VCaP (cell line): ENCODE data around the gene ELSPBP1.
A peak's percentile ranks its signal among the peaks of the same experiment; 100 is the strongest.

ENCODE experiments used
- H3K27ac ChIP-seq: fragments of 450-650 bp; 2 replicates; pipeline ENCODE4 v1.5.1; 2017
- TF ChIP-seq, protein P1 (sequence below): fragments of 450-650 bp; conservative IDR thresholded peaks from 2 replicates; pipeline ENCODE4 v1.5.1; 2017; ENCODE audit warnings: mild to moderate bottlenecking, moderate library complexity

Gene ELSPBP1

DNA sequence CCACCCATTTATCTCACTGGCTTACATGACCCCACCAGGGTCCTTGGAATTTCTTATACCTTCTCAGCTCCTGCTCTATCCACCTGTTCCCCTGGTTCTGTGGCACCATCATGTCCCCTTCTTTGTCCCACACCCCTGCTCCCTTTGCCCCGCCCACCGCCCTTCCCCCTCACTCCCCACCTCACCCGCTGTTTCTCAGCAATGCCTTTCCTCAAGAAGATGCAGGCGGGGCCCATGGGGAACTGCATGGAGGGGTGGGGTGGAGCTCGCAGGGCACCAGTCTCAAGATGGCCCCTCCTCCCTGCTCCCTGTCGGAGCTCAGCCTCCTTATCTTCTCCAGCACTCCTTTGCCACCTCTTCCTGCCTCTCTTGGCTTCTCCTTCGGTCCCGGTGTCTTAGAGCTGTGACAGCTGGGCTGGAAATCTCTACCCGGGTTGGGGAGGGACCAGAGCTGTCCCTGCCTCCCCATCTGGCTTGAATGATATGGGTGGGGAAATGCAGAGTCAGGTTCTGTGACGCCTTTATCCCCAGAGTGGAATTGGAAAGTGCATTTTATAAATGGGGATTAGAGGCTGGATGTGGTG, 49.3 kb downstream of the ELSPBP1 start, which contains the start of gene CABP5:
TSS of gene CABP5 (minus strand) at position 405 of the 584 bp plus-strand sequence. CDS start at position 248, 157 bp downstream.
- H3K27ac ChIP-seq: no peak within 1 kb of the TSS
- TF ChIP-seq, protein P1, sequence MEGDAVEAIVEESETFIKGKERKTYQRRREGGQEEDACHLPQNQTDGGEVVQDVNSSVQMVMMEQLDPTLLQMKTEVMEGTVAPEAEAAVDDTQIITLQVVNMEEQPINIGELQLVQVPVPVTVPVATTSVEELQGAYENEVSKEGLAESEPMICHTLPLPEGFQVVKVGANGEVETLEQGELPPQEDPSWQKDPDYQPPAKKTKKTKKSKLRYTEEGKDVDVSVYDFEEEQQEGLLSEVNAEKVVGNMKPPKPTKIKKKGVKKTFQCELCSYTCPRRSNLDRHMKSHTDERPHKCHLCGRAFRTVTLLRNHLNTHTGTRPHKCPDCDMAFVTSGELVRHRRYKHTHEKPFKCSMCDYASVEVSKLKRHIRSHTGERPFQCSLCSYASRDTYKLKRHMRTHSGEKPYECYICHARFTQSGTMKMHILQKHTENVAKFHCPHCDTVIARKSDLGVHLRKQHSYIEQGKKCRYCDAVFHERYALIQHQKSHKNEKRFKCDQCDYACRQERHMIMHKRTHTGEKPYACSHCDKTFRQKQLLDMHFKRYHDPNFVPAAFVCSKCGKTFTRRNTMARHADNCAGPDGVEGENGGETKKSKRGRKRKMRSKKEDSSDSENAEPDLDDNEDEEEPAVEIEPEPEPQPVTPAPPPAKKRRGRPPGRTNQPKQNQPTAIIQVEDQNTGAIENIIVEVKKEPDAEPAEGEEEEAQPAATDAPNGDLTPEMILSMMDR: no peak

DNA sequence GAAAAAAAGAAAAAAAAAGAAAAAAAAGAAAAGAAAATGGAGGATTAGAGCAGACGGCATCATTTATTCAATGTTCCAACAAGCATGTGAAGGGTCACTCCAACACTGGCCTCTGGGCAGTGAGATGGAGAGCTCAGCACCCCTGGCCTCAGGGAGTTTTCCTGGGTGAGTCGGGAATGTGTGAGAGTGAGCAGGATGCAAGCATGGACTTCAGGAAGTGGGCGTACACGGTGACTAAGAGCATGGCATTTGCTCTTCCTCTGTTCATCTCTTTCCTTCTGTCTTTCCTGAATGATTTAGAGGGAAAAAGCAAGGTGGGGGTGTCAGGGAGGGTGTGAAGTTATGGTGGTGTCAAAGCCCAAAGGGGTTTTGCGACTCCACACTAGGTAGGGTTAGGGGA, 50.1 kb downstream of the ELSPBP1 start:
- H3K27ac ChIP-seq: no peak overlapping the region
- TF ChIP-seq, protein P1: no peak

DNA sequence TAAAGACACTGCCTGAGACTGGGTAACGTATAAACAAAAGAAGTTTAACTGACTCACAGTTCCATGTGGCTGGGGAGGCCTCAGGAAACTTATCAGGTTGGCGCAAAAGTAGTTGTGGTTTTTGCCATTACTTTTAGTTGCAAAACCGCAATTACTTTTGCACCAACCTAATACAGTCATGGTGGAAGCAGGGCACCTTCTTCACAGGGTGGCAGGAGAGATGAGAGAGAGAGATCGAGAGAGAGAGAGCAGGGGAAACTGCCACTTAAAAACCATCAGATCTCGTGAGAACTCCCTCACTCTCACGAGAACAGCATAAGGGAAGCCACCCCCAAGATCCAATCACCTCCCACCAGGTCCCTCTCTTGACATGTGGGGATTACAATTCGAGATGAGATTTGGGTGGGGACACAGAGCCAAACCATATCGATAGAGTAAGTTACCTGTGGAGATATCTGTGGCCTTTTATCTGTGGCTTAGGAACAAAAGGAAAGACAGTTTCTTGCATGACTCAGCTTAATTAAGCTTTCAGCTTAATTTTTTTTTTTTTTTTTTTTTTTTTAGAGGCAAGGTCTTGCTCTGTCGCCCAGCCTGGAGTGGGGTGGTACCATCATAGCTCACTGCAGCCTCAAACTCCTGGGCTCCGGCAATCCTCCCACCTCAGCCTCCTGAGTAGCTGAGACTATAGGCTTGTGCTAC, 57.1 kb downstream of the ELSPBP1 start:
- no peak overlapping the region for H3K27ac ChIP-seq
- TF ChIP-seq, protein P1: no peak

DNA sequence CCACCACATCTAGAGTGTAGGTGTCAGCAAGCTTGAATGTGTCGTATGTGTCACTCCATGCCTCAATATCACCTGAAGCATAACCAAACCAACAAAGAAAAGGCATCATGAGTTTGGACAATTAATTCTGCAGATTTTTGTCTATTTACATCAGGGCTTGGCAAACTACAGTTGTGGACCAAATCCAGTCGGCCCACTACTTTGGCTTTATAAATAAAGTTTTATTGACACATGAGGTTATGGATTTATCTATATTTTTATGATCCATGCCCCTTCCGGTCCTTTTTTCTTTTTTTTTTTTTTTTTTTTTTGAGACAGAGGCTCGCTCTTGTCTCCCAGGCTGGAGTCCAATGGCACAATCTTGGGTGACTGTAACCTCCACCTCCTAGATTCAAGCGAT, 58.6 kb downstream of the ELSPBP1 start:
- no peak overlapping the region for H3K27ac ChIP-seq
- TF ChIP-seq, protein P1: no peak

DNA sequence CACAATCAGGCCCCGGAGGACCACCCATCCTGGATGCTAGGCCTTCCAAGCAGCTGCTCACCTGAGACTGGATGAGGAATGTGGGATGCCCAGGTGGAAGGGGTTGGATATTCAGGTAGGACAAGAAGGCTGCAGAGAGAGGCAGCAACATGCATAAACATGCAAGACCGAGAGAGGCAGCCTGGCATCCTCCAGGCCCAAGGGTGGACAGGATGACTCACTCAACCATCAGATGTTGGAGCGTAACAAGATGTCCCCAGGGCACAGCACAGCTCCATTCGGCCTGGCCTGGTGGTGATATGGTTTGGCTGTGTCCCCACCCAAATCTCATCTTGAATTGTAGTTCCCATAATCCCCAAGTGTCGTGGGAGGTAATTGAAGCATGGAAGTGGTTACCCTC, 59.4 kb downstream of the ELSPBP1 start:
- TF ChIP-seq, protein P1: no peak
- no peak overlapping the region for H3K27ac ChIP-seq

DNA sequence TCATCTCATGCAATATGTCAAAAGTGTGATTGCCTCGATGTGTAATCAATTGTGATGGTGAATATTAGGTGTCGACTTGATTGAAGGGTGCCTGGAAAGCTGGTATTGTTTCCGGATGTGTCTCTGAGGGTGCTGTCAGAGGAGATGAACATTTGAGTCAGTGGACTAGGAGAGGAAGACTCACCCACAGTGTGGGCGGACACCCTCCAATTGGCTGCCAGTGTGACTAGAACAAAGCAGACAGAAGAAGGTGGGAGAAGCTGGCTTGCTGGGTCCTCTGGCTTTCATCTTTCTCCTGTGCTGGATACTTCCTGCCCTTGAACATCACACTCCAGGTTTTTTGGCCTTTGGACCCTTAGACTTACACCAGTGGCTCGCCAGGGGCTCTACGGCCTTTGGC, 64.9 kb downstream of the ELSPBP1 start:
- TF ChIP-seq, protein P1: no peak
- H3K27ac ChIP-seq: peak overlapping the region; percentile 100; the same call in 1 of the 2 replicates

DNA sequence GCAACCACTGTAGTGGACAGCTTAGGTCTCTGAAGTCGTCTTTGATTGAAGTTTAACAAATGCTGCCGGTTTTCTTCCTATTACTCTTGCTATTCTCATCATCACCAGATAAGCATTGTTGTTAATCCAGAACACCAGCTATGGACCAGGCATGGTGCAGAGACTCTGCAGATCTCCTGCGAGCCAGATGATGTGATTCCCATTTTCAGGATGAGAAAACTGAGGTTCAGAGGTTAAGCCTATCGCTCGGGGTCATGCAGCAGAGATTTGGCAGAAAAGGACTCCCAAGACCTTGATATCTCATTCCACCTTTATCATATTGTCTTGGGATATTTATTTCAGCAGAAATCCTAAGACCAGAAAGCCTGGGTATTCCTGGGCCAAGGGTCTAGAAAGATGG, 65.9 kb downstream of the ELSPBP1 start:
- TF ChIP-seq, protein P1: no peak
- peak overlapping the region; percentile 100 for H3K27ac ChIP-seq
